B cell (primary cell): ENCODE results near the gene CD177. TPM values are rescaled to one million over a fixed set of nuclear protein-coding genes. Genes with fewer than 3 reads are reported as not detected.
"Not testable (repeated sequence)": the region's sequence is repeated elsewhere in the genome, so short reads cannot be mapped to it uniquely, and the experiment has no call there.

Source experiments
- ATAC-seq: fragments of 200-7000 bp; cut with Tn5 transposase; one replicate; pipeline ENCODE4 v1.10.0; 2021; ENCODE audit warnings: low read depth, mild to moderate bottlenecking, moderate number of reproducible peaks, moderate library complexity
- CTCF ChIA-PET: fragments of 350-600 bp; sonication (Branson Sonifier 250); formaldehyde crosslinking; loops from one replicate; lab custom pipeline; 2021; ENCODE audit warnings: antibody characterized with exemption, inconsistent platforms; lab: Charles Lee
- POLR2A ChIA-PET: fragments of 350-600 bp; sonication (Branson Sonifier 250); formaldehyde crosslinking; loops from one replicate; lab custom pipeline; 2021; ENCODE audit warnings: antibody characterized with exemption; lab: Charles Lee
- DNase-seq: peaks from one replicate; pipeline ENCODE4 v3.0.0; 2013
- H2AFZ ChIP-seq: 2 replicates; pipeline ENCODE4 v1.6.1; 2012; ENCODE audit warnings: mild to moderate bottlenecking, low read depth, low read length; ENCODE audit not compliant: insufficient read depth, poor library complexity, severe bottlenecking
- H3K27ac ChIP-seq, 2 donors: 1 replicate in 1 of 2; 2 replicates in 1 of 2; pipeline ENCODE4 v1.5.1; 2012 to 2013; ENCODE audit warnings: low read length in 2 of 2, mild to moderate bottlenecking in 2 of 2, moderate library complexity in 1 of 2
- H3K27me3 ChIP-seq, 4 experiments: fragments of 200-600 bp in 1 of 4; sonication (generic) in 1 of 4; replicated peaks in 1 of 4; 1 replicate in 2 of 4; 2 replicates in 2 of 4; pipeline versions ENCODE4 v1.6.1 to v1.7.0; 2013 to 2016; ENCODE audit warnings: low read length in 3 of 4, mild to moderate bottlenecking in 2 of 4, mixed read lengths in 1 of 4, moderate library complexity in 1 of 4; ENCODE audit not compliant: insufficient read depth in 4 of 4, control insufficient read depth in 3 of 4; ENCODE audit errors: control extremely low read depth in 1 of 4
- H3K36me3 ChIP-seq, 2 experiments: replicated peaks in 1 of 2; 1 replicate in 1 of 2; 2 replicates in 1 of 2; pipeline versions ENCODE4 v1.6.1 to v1.7.1; 2013; ENCODE audit warnings: low read length in 1 of 2; ENCODE audit not compliant: insufficient read depth in 2 of 2, control insufficient read depth in 1 of 2; ENCODE audit errors: control extremely low read depth in 1 of 2, extremely low read depth in 1 of 2
- H3K4me1 ChIP-seq, 2 donors: fragments of 200-600 bp in 1 of 2; sonication (generic) in 1 of 2; 1 replicate in 1 of 2; 2 replicates in 1 of 2; pipeline versions ENCODE4 v1.5.1 to v1.6.1; 2013 to 2017; ENCODE audit warnings: low read length in 2 of 2; ENCODE audit not compliant: control insufficient read depth in 2 of 2, insufficient read depth in 2 of 2
- H3K4me2 ChIP-seq: replicated peaks from 2 replicates; pipeline ENCODE3; 2012; ENCODE audit warnings: mild to moderate bottlenecking, low read depth, low read length; ENCODE audit not compliant: poor library complexity, severe bottlenecking
- H3K4me3 ChIP-seq, 5 experiments: fragments of 200-600 bp in 1 of 5; sonication (generic) in 1 of 5; 1 replicate in 3 of 5; 2 replicates in 2 of 5; pipeline versions ENCODE4 v1.5.1 to v1.7.0; 2011 to 2016; ENCODE audit warnings: low read length in 4 of 5, mild to moderate bottlenecking in 4 of 5, low read depth in 2 of 5, control low read depth in 1 of 5, moderate library complexity in 1 of 5; ENCODE audit not compliant: insufficient read depth in 1 of 5; ENCODE audit errors: control extremely low read depth in 1 of 5, extremely low read depth in 1 of 5
- H3K79me2 ChIP-seq: fragments of 200-600 bp; sonication (generic); one replicate; pipeline ENCODE4 v1.6.0; 2016; ENCODE audit warnings: low read length; ENCODE audit not compliant: control insufficient read depth, insufficient read depth
- H3K9ac ChIP-seq: fragments of 200-600 bp; sonication (generic); 2 replicates; pipeline ENCODE4 v1.6.1; 2017; ENCODE audit warnings: mild to moderate bottlenecking, low read length, moderate library complexity
- H3K9me3 ChIP-seq, 3 donors: one replicate each; pipeline versions ENCODE4 v1.6.1 to v1.7.1; 2013; ENCODE audit warnings: low read length in 2 of 3; ENCODE audit not compliant: control insufficient read depth in 2 of 3, insufficient read depth in 1 of 3; ENCODE audit errors: control extremely low read depth in 1 of 3
- H4K20me1 ChIP-seq: 2 replicates; pipeline ENCODE4 v1.6.0; 2012; ENCODE audit warnings: mild to moderate bottlenecking, low read length; ENCODE audit not compliant: insufficient read depth, control insufficient read depth, poor library complexity, severe bottlenecking
- H3K27ac Mint-ChIP-seq: one replicate; pipeline ENCODE4 v1.8.0; 2021; ENCODE audit warnings: mixed read lengths
- H3K27me3 Mint-ChIP-seq: one replicate; pipeline ENCODE4 v1.8.0; 2021; ENCODE audit warnings: mixed read lengths
- H3K4me1 Mint-ChIP-seq: one replicate; pipeline ENCODE4 v1.8.0; 2021; ENCODE audit warnings: mixed read lengths
- H3K4me3 Mint-ChIP-seq: one replicate; pipeline ENCODE4 v1.8.0; 2021; ENCODE audit warnings: mixed read lengths
- H3K9me3 Mint-ChIP-seq: one replicate; pipeline ENCODE4 v1.8.0; 2022; ENCODE audit warnings: mixed read lengths; ENCODE audit not compliant: insufficient read depth
- EZH2 ChIP-seq: IDR thresholded peaks from 2 replicates; pipeline ENCODE4 v1.6.1; 2012; ENCODE audit warnings: borderline replicate concordance, low read depth, mild to moderate bottlenecking, moderate library complexity, low read length; ENCODE audit not compliant: insufficient read depth, poor library complexity, severe bottlenecking
- WGBS: methylation state at CpG from one replicate; pipeline ENCODE4 v1.1.5; 2013; ENCODE audit warnings: missing lambda C conversion rate; ENCODE audit not compliant: insufficient coverage; 5-methylcytosine and 5-hydroxymethylcytosine counted together
- intact Hi-C: fragments of 100-400 bp; cut with micrococcal nuclease; formaldehyde crosslinking; loops from one replicate; pipeline ENCODE4 v1.10.0; 2022
- polyA plus RNA-seq: library from polyadenylated mRNA; depleted of rRNA; stranded (reverse); fragments of >200 nt; gene quantifications from 2 replicates; pipeline ENCODE4 v1.2.3, GENCODE V29; 2012
- total RNA-seq, 2 donors: library from RNA; stranded (reverse); fragments of 120-200 nt in 1 of 2; gene quantifications; 1 replicate in 1 of 2; 2 replicates in 1 of 2; pipeline versions ENCODE4 v1.2.3 to v1.2.4, GENCODE V29; 2013 to 2022
- TF ChIP-seq, protein P1 (sequence below): fragments of 200-600 bp; IDR thresholded peaks from one replicate; pipeline ENCODE4 v1.8.0; 2022; ENCODE audit warnings: antibody characterized with exemption, mild to moderate bottlenecking

The CD177 gene
- total and polyA plus RNA-seq, 2 donors (not counting 1 experiment from before 2014, with no cell fraction given): not detected

DNA sequence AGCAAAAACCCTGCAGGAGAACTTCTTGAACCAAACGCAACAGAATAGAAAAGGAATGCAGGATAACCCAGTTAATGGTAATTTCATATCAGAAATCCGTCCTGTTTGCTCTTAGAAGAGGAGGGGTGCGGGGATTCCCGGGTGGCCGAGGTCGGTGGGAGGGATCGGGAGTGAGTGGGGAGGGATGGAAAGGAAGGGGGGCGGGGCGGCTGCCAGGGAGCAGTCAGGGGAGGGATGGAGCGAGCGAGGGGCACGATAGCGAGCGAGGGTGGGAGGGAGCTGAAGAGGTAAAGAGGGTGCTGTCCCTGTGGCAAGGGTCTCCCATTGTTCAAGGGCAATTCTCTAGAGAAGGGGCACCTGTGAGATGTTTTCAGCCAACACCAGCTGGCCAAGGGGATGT lies 26.5 kb downstream of the CD177 start:
- no peaks in the 10 kb centered on the region for H3K4me1 Mint-ChIP-seq
- DNase-seq: no peak
- TF ChIP-seq, protein P1, sequence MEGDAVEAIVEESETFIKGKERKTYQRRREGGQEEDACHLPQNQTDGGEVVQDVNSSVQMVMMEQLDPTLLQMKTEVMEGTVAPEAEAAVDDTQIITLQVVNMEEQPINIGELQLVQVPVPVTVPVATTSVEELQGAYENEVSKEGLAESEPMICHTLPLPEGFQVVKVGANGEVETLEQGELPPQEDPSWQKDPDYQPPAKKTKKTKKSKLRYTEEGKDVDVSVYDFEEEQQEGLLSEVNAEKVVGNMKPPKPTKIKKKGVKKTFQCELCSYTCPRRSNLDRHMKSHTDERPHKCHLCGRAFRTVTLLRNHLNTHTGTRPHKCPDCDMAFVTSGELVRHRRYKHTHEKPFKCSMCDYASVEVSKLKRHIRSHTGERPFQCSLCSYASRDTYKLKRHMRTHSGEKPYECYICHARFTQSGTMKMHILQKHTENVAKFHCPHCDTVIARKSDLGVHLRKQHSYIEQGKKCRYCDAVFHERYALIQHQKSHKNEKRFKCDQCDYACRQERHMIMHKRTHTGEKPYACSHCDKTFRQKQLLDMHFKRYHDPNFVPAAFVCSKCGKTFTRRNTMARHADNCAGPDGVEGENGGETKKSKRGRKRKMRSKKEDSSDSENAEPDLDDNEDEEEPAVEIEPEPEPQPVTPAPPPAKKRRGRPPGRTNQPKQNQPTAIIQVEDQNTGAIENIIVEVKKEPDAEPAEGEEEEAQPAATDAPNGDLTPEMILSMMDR: no peak
- no peak for TF ChIP-seq EZH2
- H3K9me3 ChIP-seq: no peaks in the 10 kb centered on the region
- no peaks in the 10 kb centered on the region for H3K36me3 ChIP-seq
- no peaks in the 10 kb centered on the region for H3K79me2 ChIP-seq
- no peak overlapping the region for H2AFZ ChIP-seq
- H3K27ac ChIP-seq: no peak overlapping the region
- H3K27me3 ChIP-seq: peaks cover 0 to 3% (median 0%) of the 10 kb centered on the region in 4 experiments
- CTCF ChIA-PET: interaction anchor here (0.6 kb wide), 1 partner anchor 138 kb away, joined by 3 read pairs; no protein-coding TSS in a partner anchor
- H3K9me3 Mint-ChIP-seq: no peaks in the 10 kb centered on the region
- H4K20me1 ChIP-seq: no peaks in the 10 kb centered on the region
- no peak overlapping the region for H3K27ac Mint-ChIP-seq
- intact Hi-C loops: no loop called here
- H3K9ac ChIP-seq: no peak overlapping the region
- no peaks in the 10 kb centered on the region for H3K4me1 ChIP-seq
- no peak overlapping the region for H3K4me2 ChIP-seq
- ATAC-seq: no peak
- POLR2A ChIA-PET: no interaction called here
- peaks cover 3% of the 10 kb centered on the region for H3K27me3 Mint-ChIP-seq
- H3K4me3 Mint-ChIP-seq: no peak overlapping the region
- H3K4me3 ChIP-seq: no peak overlapping the region
- 90% methylated on average over 14 of the region's 14 CpGs for WGBS

DNA sequence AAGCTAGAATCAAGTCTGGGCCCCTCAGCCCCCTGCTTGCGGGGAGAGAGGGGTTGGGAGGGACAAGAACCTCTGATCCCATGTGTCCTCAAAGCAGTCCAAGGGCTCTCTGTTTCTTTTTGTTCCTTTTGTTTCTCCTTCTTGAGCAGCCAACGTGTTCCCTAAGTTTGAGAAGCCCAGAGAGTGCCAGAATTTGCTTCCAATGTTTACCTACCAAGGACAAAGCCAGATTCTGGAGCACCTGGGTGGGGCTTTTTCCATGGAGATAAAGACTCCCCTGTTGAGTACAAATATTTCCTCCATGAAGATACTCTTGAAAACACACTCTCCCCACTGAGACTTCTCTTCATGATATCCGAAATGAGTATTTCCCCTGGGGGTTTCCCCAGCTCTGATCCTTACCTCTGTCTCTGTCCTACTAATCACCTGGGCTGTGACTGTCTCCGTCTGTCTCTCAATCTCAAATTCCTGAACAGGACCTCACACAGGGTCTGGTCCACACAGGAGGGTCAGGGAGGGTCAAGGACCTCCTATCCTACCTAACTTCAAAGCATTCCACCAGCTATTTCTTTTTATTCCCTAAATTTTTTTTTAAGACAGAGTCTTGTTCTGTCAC lies 27.4 kb downstream of the CD177 start:
- no peak overlapping the region for H2AFZ ChIP-seq
- no peak overlapping the region for H3K9ac ChIP-seq
- H3K9me3 ChIP-seq: peaks cover 0 to 3% (median 0%) of the 10 kb centered on the region in 3 donors
- DNase-seq (no peak), ATAC-seq (no peak)
- TF ChIP-seq, protein P1: no peak
- TF ChIP-seq EZH2: no peak
- ChIA-PET CTCF (no interaction called here), POLR2A (no interaction called here)
- H3K27ac ChIP-seq: no peak overlapping the region
- peaks cover 0 to 3% (median 0%) of the 10 kb centered on the region in 4 experiments for H3K27me3 ChIP-seq
- no peak overlapping the region for H3K4me3 Mint-ChIP-seq
- H3K36me3 ChIP-seq: no peaks in the 10 kb centered on the region
- no peak overlapping the region for H3K27ac Mint-ChIP-seq
- 70% methylated on average over 3 of the region's 4 CpGs for WGBS
- H3K9me3 Mint-ChIP-seq: peaks cover under 1% of the 10 kb centered on the region
- H3K4me1 Mint-ChIP-seq: peaks cover under 1% of the 10 kb centered on the region
- no peak overlapping the region for H3K4me3 ChIP-seq
- peaks cover 3% of the 10 kb centered on the region for H3K27me3 Mint-ChIP-seq
- H3K4me2 ChIP-seq: no peak overlapping the region
- H3K79me2 ChIP-seq: no peaks in the 10 kb centered on the region
- H4K20me1 ChIP-seq: no peaks in the 10 kb centered on the region
- H3K4me1 ChIP-seq: peaks cover 0 to 3% of the 10 kb centered on the region in 2 donors
- intact Hi-C loops: no loop called here

DNA sequence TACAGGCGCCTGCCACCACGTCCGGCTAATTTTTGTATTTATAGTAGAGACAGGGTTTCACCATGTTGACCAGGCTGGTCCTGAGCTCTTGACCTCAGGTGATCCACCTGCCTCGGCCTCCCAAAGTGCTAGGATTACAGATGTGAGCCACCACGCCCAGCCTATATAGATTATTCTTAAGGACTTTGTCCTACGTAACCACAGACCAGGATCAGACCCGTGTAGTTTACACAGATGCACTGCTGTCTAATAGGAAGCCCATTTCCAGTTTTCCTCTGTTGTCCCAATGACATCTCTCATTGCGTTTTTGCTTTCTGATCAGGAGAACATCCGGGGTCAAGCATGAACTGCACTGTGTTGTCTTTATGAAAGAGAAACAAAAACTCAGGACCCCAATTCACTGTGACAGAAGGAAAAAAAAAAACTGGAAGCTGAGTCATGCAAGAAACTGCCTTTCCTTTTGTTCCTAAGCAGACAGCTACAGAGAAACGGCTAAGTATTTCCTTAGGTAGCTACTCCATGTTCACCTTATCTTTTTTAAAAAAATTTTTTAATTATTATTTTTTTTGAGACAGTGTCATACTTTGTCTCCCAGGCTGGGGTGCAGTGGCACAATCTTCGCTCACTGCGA lies 29.2 kb downstream of the CD177 start:
- intact Hi-C loops, H3K27me3 Mint-ChIP-seq, H2AFZ ChIP-seq, H3K27ac Mint-ChIP-seq, H3K4me1 ChIP-seq, DNase-seq, H3K4me2 ChIP-seq, ATAC-seq, H3K36me3 ChIP-seq, H3K9me3 Mint-ChIP-seq, CTCF ChIA-PET, H3K9ac ChIP-seq, H3K4me3 Mint-ChIP-seq, H3K4me3 ChIP-seq, H3K79me2 ChIP-seq, H3K27ac ChIP-seq, H4K20me1 ChIP-seq, POLR2A ChIA-PET, H3K4me1 Mint-ChIP-seq, H3K27me3 ChIP-seq, H3K9me3 ChIP-seq: not testable (repeated sequence)
- no CpG with 5 or more reads among the region's 12 CpGs for WGBS
